ENCODE measurements around the gene KCNQ1. TPM values are rescaled to one million over a fixed set of nuclear protein-coding genes. Genes with fewer than 3 reads are reported as not detected.

The KCNQ1 gene
- total and polyA plus RNA-seq, 2 of the 13 experiments (the other 11 are each of a cell fraction or from before 2014, with no cell fraction given): 0.02 to 0.08 TPM

DNA sequence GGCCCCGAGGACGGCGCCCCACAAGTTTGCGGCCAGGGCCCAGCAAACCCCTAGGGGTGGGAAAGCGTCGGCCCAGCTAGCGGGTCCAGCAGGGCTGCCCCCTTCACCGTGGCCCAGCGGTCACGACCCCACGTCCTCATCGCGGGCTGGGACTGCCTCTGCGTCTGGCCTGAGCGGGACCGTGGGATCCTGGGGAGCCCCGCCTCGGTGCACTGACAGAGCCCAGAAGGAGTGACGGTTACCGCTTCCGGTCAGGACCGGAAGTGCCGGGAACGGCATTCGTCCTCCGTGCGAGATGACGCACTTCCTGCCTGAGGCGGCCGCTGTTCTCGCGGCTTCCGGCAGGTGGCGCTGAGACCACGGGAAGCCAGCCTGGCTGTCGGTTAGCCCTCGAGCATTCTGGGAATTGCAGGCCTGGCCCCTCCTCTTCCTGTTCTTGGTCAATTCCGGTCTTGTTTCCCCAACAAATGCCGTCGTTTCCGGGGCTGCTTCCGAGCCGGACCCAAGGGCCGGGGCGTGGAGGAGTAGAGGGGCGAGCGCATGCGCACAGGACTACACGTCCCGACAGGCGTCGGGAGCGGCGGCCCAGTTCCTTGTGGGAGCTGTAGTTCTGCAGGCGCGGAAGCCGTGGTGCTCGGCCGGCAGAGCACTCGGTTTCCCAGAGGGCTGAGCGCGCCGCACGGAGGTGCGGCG, 44.6 kb upstream of the KCNQ1 start, which contains the start of gene TSSC4 (continued):
- TF ChIP-seq PCBP1 (IDR thresholded peaks at IDR 0.05; ENCODE audit: borderline replicate concordance, low read depth, low read length): peak; percentile 77; the same call in 1 of the 2 replicates
- TF ChIP-seq ZBED4 (CRISPR knock-in tag; IDR thresholded peaks at IDR 0.05; ENCODE audit: borderline replicate concordance): peak; percentile 55; the same call in 1 of the 2 replicates
- no peak for TF ChIP-seq PCBP2 (optimal IDR thresholded peaks at IDR 0.05; ENCODE audit: low read depth, low read length, poor library complexity, severe bottlenecking)
- TF ChIP-seq RARG (CRISPR knock-in tag; IDR thresholded peaks at IDR 0.05; ENCODE audit: low read depth): no peak
- TF ChIP-seq ZNF572 (CRISPR knock-in tag; IDR thresholded peaks at IDR 0.05): no peak
- peak; percentile 43 for TF ChIP-seq BCL6 (CRISPR knock-in tag; IDR thresholded peaks at IDR 0.05)
- TF ChIP-seq ZNF496 (CRISPR knock-in tag; IDR thresholded peaks at IDR 0.05; ENCODE audit: insufficient replicate concordance): no peak
- TF ChIP-seq TAF1 (CRISPR knock-in tag; IDR thresholded peaks at IDR 0.05): peak; percentile 96
- peak; percentile 89 for TF ChIP-seq TEAD3 (CRISPR knock-in tag; optimal IDR thresholded peaks at IDR 0.05; ENCODE audit: borderline replicate concordance)
- TF ChIP-seq ZFP1 (CRISPR knock-in tag; IDR thresholded peaks at IDR 0.05): peak; percentile 49; the same call in 1 of the 2 replicates
- TF ChIP-seq KAT7 (CRISPR knock-in tag; IDR thresholded peaks at IDR 0.05; ENCODE audit: borderline replicate concordance): peak; percentile 94
- no peak for TF ChIP-seq KDM3A (CRISPR knock-in tag; IDR thresholded peaks at IDR 0.05; ENCODE audit: low read depth)
- peak; percentile 91 for TF ChIP-seq SUZ12 (IDR thresholded peaks at IDR 0.05; ENCODE audit: low read depth, low read length)
- TF ChIP-seq PITX1 (CRISPR knock-in tag; IDR thresholded peaks at IDR 0.05): no peak; the same call in 1 of the 2 replicates
- TF ChIP-seq ZNF549 (CRISPR knock-in tag; IDR thresholded peaks at IDR 0.05): no peak
- 0 out of 2 replicates have a peak, but pooled peaks have one; percentile 27 for TF ChIP-seq SNAPC2 (CRISPR knock-in tag; IDR thresholded peaks at IDR 0.05)
- peak; percentile 86; the same call in 1 of the 2 replicates for TF ChIP-seq ZNF30 (CRISPR knock-in tag; IDR thresholded peaks at IDR 0.05)
- peak; percentile 97 for TF ChIP-seq ZNF574 (CRISPR knock-in tag; IDR thresholded peaks at IDR 0.05)
- peak; percentile 78; the same call in 1 of the 2 replicates for TF ChIP-seq NRL (CRISPR knock-in tag; IDR thresholded peaks at IDR 0.05; ENCODE audit: borderline replicate concordance)

Measured in HepG2 (cell line).